SK-N-SH (cell line): ENCODE measurements around the gene ABCG5. TPM values are rescaled to one million over a fixed set of nuclear protein-coding genes. Genes with fewer than 3 reads are reported as not detected.

ENCODE experiments used
- CTCF ChIA-PET: fragments of 300-600, 350-600 bp; formaldehyde crosslinking; extraction: SDS; loops from one replicate; lab custom pipeline; 2021; lab: Yijun Ruan, JAX
- POLR2A ChIA-PET: fragments of 350-600 bp; sonication (Branson Sonifier 250); formaldehyde crosslinking; extraction: SDS; loops from one replicate; lab custom pipeline; 2020; ENCODE audit warnings: antibody characterized with exemption, inconsistent platforms; lab: Yijun Ruan, JAX
- DNase-seq: peaks from one replicate; pipeline ENCODE4 v3.0.0; 2012
- H2AFZ ChIP-seq: fragments of 200-600 bp; sonication (generic); 2 replicates; pipeline ENCODE4 v1.8.1; 2016; ENCODE audit warnings: antibody characterized with exemption, mild to moderate bottlenecking, low read depth
- H3F3A ChIP-seq: fragments of 200-600 bp; sonication (generic); replicated peaks from 2 replicates; pipeline ENCODE3; 2016; ENCODE audit warnings: antibody characterized with exemption, mild to moderate bottlenecking; ENCODE audit not compliant: insufficient read depth
- H3K27ac ChIP-seq, 2 experiments: fragments of 200-500 bp in 1 of 2; fragments of 200-600 bp in 1 of 2; sonication (Bioruptor generic) in 1 of 2; sonication (generic), shearing (Covaris generic) in 1 of 2; 2 replicates each; pipeline versions ENCODE4 v1.5.1 to v1.6.1; 2014 to 2016; ENCODE audit warnings: low read depth in 2 of 2, inconsistent platforms in 1 of 2, low read length in 1 of 2, mild to moderate bottlenecking in 1 of 2, mixed read lengths in 1 of 2
- H3K27me3 ChIP-seq: fragments of 200-600 bp; sonication (generic), shearing (Covaris generic); 2 replicates; pipeline ENCODE4 v1.6.1; 2016; ENCODE audit warnings: mixed run types; ENCODE audit not compliant: insufficient read depth
- H3K36me3 ChIP-seq, 2 experiments: fragments of 200-500 bp in 1 of 2; fragments of 200-600 bp in 1 of 2; sonication (Bioruptor generic) in 1 of 2; sonication (generic) in 1 of 2; replicated peaks in 1 of 2; 2 replicates each; pipeline versions ENCODE3 to v1.5.1; 2014 to 2016; ENCODE audit warnings: low read length in 1 of 2, mild to moderate bottlenecking in 1 of 2; ENCODE audit not compliant: insufficient read depth in 2 of 2, control insufficient read depth in 1 of 2
- H3K4me1 ChIP-seq, 2 experiments: fragments of 200-500 bp in 1 of 2; fragments of 200-600 bp in 1 of 2; sonication (Bioruptor generic) in 1 of 2; sonication (generic), shearing (Covaris generic) in 1 of 2; 2 replicates each; pipeline versions ENCODE4 v1.5.1 to v1.6.1; 2014 to 2016; ENCODE audit warnings: low read depth in 1 of 2, low read length in 1 of 2, mixed run types in 1 of 2; ENCODE audit not compliant: insufficient read depth in 2 of 2, control insufficient read depth in 1 of 2
- H3K4me2 ChIP-seq: fragments of 200-600 bp; sonication (generic), shearing (Covaris generic); 2 replicates; pipeline ENCODE4 v1.6.1; 2017; ENCODE audit warnings: mixed run types
- H3K4me3 ChIP-seq, 2 experiments: fragments of 200-500 bp in 1 of 2; fragments of 200-600 bp in 1 of 2; sonication (Bioruptor generic) in 1 of 2; sonication (generic), shearing (Covaris generic) in 1 of 2; 2 replicates each; pipeline versions ENCODE4 v1.5.1 to v1.8.1; 2014 to 2016; ENCODE audit warnings: low read depth in 2 of 2, inconsistent platforms in 1 of 2, low read length in 1 of 2, mild to moderate bottlenecking in 1 of 2, mixed read lengths in 1 of 2, moderate library complexity in 1 of 2
- H3K79me2 ChIP-seq: fragments of 200-600 bp; sonication (generic); 2 replicates; pipeline ENCODE4 v1.8.1; 2017; ENCODE audit warnings: mild to moderate bottlenecking; ENCODE audit not compliant: insufficient read depth
- H3K9ac ChIP-seq: fragments of 200-600 bp; sonication (generic); 2 replicates; pipeline ENCODE4 v1.6.1; 2017; ENCODE audit warnings: mixed run types
- H3K9me2 ChIP-seq: fragments of 200-600 bp; sonication (generic); 2 replicates; pipeline ENCODE4 v1.6.1; 2017; ENCODE audit warnings: mixed run types
- H3K9me3 ChIP-seq: fragments of 200-600 bp; sonication (generic); 2 replicates; pipeline ENCODE4 v1.6.1; 2017; ENCODE audit warnings: mixed run types, mild to moderate bottlenecking, moderate library complexity
- H4K20me1 ChIP-seq: fragments of 200-600 bp; sonication (generic); 2 replicates; pipeline ENCODE4 v1.6.1; 2017; ENCODE audit warnings: mild to moderate bottlenecking, mixed run types; ENCODE audit not compliant: insufficient read depth
- ELF1 ChIP-seq: IDR thresholded peaks from 2 replicates; pipeline ENCODE4 v1.4.0; 2012
- EP300 ChIP-seq, 2 experiments: IDR thresholded peaks; 2 replicates each; pipeline versions ENCODE4 v1.4.0 to v1.6.1; 2012; ENCODE audit warnings: borderline replicate concordance in 1 of 2, low read depth in 1 of 2, low read length in 1 of 2
- EZH2phosphoT487 ChIP-seq: fragments of 200-600 bp; sonication (generic); IDR thresholded peaks from 2 replicates; pipeline ENCODE4 v1.6.1; 2017; ENCODE audit warnings: low read depth, mixed run types, mild to moderate bottlenecking, antibody characterized with exemption, moderate library complexity, borderline replicate concordance
- FOXM1 ChIP-seq: IDR thresholded peaks from 2 replicates; pipeline ENCODE4 v1.4.0; 2012; ENCODE audit warnings: low read depth, mild to moderate bottlenecking
- GABPA ChIP-seq: IDR thresholded peaks from 2 replicates; pipeline ENCODE4 v1.4.0; 2012; ENCODE audit warnings: low read depth, mild to moderate bottlenecking
- GATA2 ChIP-seq: sonication (generic); formaldehyde crosslinking; IDR thresholded peaks from 2 replicates; pipeline ENCODE4 v1.5.0; 2020; ENCODE audit warnings: mild to moderate bottlenecking, missing genetic modification reagents
- JUND ChIP-seq: IDR thresholded peaks from 2 replicates; pipeline ENCODE4 v1.4.0; 2012
- MEF2A ChIP-seq: IDR thresholded peaks from 2 replicates; pipeline ENCODE4 v1.4.0; 2012; ENCODE audit warnings: low read depth, borderline replicate concordance
- NRF1 ChIP-seq: IDR thresholded peaks from 2 replicates; pipeline ENCODE4 v1.6.1; 2012; ENCODE audit warnings: low read depth, mild to moderate bottlenecking, low read length
- SIN3A ChIP-seq: IDR thresholded peaks from 2 replicates; pipeline ENCODE4 v1.6.1; 2012; ENCODE audit warnings: low read depth, mild to moderate bottlenecking, low read length, moderate library complexity, borderline replicate concordance
- SMC3 ChIP-seq: IDR thresholded peaks from 2 replicates; pipeline ENCODE4 v1.6.1; 2012; ENCODE audit warnings: low read depth, low read length, improper control_type of control experiment
- TAF1 ChIP-seq: IDR thresholded peaks from 2 replicates; pipeline ENCODE4 v1.6.1; 2012; ENCODE audit warnings: low read depth, mild to moderate bottlenecking, low read length, moderate library complexity, borderline replicate concordance
- TEAD4 ChIP-seq: IDR thresholded peaks from 2 replicates; pipeline ENCODE4 v1.4.0; 2012; ENCODE audit warnings: mild to moderate bottlenecking, borderline replicate concordance; ENCODE audit not compliant: insufficient read depth
- YY1 ChIP-seq: IDR thresholded peaks from 2 replicates; pipeline ENCODE4 v1.4.0; 2012; ENCODE audit warnings: low read depth, mild to moderate bottlenecking
- WGBS: methylation state at CpG from one replicate; pipeline ENCODE4 v1.1.6; 2017; ENCODE audit warnings: low lambda C conversion rate; 5-methylcytosine and 5-hydroxymethylcytosine counted together
- polyA plus RNA-seq, 3 experiments: library from polyadenylated mRNA; depleted of rRNA; stranded (reverse); fragments of >200 nt; gene quantifications; 2 replicates each; pipeline ENCODE4 v1.2.3, GENCODE V29; 2012
- TF ChIP-seq, protein P1 (sequence below): IDR thresholded peaks from 2 replicates; pipeline ENCODE4 v1.6.1; 2012; ENCODE audit warnings: mild to moderate bottlenecking, low read depth, low read length, moderate library complexity
- TF ChIP-seq, protein P2 (sequence below): IDR thresholded peaks from 2 replicates; pipeline ENCODE4 v1.4.0; 2012; ENCODE audit warnings: low read depth
- TF ChIP-seq, protein P3 (sequence below): fragments of 150-350 bp; IDR thresholded peaks from 2 replicates; pipeline ENCODE4 v1.6.1; 2017; ENCODE audit warnings: antibody characterized with exemption, low read length, low read depth, borderline replicate concordance
- TF ChIP-seq, protein P4 (sequence below): IDR thresholded peaks from 2 replicates; pipeline ENCODE4; 2012

ABCG5 gene
- polyA plus RNA-seq, 1 of the 3 experiments (the other 2 are of a cell fraction): not detected

DNA sequence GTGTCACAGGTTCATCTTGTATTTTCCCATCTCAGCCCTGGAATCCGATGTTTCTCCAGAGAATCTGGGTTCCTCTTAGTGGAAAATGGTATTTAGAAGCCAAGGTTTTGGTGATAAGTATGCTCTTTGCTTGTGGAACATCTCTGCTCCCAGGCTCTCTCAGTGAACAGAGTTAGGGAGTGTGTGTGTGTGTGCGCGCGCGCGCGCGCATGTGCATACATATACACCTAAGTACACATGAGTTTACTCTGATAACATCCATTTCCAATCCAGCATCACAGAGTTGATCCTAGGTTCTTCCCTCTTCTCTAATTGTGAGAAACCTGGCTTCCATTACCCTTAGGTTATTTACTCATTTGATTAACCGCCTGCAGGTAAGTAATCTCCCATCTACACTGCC lies 41.8 kb upstream of the ABCG5 start:
- Histone ChIP-seq H3K36me3 (peaks cover 2 to 4% of the 10 kb centered on the region in 2 experiments), H3K27me3 (no peaks in the 10 kb centered on the region), H3K4me1 (peaks cover 0 to 7% of the 10 kb centered on the region in 2 experiments; a peak in 1 of 4 replicates), H3K4me2 (no peak overlapping the region), H3F3A (peaks cover 4% of the 10 kb centered on the region), H3K79me2 (no peaks in the 10 kb centered on the region), H3K9me2 (no peaks in the 10 kb centered on the region), H3K9ac (no peak overlapping the region), H3K4me3 (no peak overlapping the region), H2AFZ (no peak overlapping the region), H3K27ac (no peak overlapping the region), H3K9me3 (no peaks in the 10 kb centered on the region), H4K20me1 (no peaks in the 10 kb centered on the region)
- POLR2A ChIA-PET: no interaction called here
- no peak for TF ChIP-seq GABPA
- 83% methylated on average over 9 of the region's 9 CpGs for WGBS
- no peak for DNase-seq
- CTCF ChIA-PET: interaction anchor here (0.9 kb wide), 1 partner anchor 71 kb away, joined by 3 read pairs; no protein-coding TSS in a partner anchor

DNA sequence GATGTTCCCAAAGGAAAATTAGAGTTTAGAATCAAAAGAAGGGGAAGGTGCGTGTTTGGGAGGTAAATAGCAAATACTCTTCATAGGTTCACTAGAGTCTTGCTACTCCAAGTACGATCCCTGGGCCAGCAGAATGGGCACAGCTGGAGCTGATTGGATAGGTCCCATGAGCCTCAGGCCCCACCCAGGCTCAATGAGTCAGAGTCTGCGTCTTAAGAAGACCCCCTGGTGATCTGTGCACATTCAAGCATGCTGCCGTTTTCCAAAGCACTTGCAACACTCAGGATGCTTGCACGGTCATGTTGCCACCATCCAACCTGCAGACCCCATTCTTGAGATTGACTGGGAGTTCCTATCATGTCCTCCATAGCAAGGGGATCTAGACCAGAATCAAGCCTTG lies 40.6 kb upstream of the ABCG5 start:
- WGBS: 78% methylated on average over 5 of the region's 5 CpGs
- ChIA-PET CTCF (interaction anchor here (2.2 kb wide), 1 partner anchor 80 kb away, joined by 16 read pairs; no protein-coding TSS in a partner anchor), POLR2A (no interaction called here)
- H3K36me3 ChIP-seq: no peaks in the 10 kb centered on the region
- TF ChIP-seq EZH2phosphoT487 (no peak), TAF1 (no peak), TEAD4 (no peak), YY1 (no peak), SIN3A (no peak), NRF1 (no peak), GATA2 (CRISPR knock-in tag) (no peak), EP300 (IDR thresholded peaks at IDR 0.05; ENCODE audit: borderline replicate concordance in 1 of 2, low read depth in 1 of 2, low read length in 1 of 2) (no peak), MEF2A (no peak), SMC3 (no peak), JUND (no peak), FOXM1 (no peak), ELF1 (no peak)
- TF ChIP-seq, protein P1, sequence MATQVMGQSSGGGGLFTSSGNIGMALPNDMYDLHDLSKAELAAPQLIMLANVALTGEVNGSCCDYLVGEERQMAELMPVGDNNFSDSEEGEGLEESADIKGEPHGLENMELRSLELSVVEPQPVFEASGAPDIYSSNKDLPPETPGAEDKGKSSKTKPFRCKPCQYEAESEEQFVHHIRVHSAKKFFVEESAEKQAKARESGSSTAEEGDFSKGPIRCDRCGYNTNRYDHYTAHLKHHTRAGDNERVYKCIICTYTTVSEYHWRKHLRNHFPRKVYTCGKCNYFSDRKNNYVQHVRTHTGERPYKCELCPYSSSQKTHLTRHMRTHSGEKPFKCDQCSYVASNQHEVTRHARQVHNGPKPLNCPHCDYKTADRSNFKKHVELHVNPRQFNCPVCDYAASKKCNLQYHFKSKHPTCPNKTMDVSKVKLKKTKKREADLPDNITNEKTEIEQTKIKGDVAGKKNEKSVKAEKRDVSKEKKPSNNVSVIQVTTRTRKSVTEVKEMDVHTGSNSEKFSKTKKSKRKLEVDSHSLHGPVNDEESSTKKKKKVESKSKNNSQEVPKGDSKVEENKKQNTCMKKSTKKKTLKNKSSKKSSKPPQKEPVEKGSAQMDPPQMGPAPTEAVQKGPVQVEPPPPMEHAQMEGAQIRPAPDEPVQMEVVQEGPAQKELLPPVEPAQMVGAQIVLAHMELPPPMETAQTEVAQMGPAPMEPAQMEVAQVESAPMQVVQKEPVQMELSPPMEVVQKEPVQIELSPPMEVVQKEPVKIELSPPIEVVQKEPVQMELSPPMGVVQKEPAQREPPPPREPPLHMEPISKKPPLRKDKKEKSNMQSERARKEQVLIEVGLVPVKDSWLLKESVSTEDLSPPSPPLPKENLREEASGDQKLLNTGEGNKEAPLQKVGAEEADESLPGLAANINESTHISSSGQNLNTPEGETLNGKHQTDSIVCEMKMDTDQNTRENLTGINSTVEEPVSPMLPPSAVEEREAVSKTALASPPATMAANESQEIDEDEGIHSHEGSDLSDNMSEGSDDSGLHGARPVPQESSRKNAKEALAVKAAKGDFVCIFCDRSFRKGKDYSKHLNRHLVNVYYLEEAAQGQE: no peak
- TF ChIP-seq, protein P2, sequence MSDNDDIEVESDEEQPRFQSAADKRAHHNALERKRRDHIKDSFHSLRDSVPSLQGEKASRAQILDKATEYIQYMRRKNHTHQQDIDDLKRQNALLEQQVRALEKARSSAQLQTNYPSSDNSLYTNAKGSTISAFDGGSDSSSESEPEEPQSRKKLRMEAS: no peak
- TF ChIP-seq, protein P3, sequence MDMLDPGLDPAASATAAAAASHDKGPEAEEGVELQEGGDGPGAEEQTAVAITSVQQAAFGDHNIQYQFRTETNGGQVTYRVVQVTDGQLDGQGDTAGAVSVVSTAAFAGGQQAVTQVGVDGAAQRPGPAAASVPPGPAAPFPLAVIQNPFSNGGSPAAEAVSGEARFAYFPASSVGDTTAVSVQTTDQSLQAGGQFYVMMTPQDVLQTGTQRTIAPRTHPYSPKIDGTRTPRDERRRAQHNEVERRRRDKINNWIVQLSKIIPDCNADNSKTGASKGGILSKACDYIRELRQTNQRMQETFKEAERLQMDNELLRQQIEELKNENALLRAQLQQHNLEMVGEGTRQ: no peak
- TF ChIP-seq, protein P4, sequence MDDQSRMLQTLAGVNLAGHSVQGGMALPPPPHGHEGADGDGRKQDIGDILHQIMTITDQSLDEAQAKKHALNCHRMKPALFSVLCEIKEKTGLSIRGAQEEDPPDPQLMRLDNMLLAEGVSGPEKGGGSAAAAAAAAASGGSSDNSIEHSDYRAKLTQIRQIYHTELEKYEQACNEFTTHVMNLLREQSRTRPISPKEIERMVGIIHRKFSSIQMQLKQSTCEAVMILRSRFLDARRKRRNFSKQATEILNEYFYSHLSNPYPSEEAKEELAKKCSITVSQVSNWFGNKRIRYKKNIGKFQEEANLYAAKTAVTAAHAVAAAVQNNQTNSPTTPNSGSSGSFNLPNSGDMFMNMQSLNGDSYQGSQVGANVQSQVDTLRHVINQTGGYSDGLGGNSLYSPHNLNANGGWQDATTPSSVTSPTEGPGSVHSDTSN: no peak
- no peaks in the 10 kb centered on the region for H3K9me3 ChIP-seq
- no peak overlapping the region for H2AFZ ChIP-seq
- no peak overlapping the region for H3K4me3 ChIP-seq
- H3K4me1 ChIP-seq: peaks cover 0 to 7% of the 10 kb centered on the region in 2 experiments; a peak in 1 of 4 replicates
- no peak for DNase-seq
- peaks cover 4% of the 10 kb centered on the region for H3F3A ChIP-seq
- no peaks in the 10 kb centered on the region for H4K20me1 ChIP-seq
- H3K27me3 ChIP-seq: no peaks in the 10 kb centered on the region
- no peak overlapping the region for H3K9ac ChIP-seq
- H3K27ac ChIP-seq: no peak overlapping the region
- H3K9me2 ChIP-seq: no peaks in the 10 kb centered on the region
- no peaks in the 10 kb centered on the region for H3K79me2 ChIP-seq
- no peak overlapping the region for H3K4me2 ChIP-seq
